GM04504 (cell line): ENCODE data around the gene KRTAP16-1.
"Not testable (repeated sequence)": the region's sequence is repeated elsewhere in the genome, so short reads cannot be mapped to it uniquely, and the experiment has no call there.

Experiments used
- DNase-seq: peaks from one replicate; pipeline ENCODE4 v3.0.0-alpha.2; 2012; ENCODE audit warnings: low read depth

Gene KRTAP16-1, protein sequence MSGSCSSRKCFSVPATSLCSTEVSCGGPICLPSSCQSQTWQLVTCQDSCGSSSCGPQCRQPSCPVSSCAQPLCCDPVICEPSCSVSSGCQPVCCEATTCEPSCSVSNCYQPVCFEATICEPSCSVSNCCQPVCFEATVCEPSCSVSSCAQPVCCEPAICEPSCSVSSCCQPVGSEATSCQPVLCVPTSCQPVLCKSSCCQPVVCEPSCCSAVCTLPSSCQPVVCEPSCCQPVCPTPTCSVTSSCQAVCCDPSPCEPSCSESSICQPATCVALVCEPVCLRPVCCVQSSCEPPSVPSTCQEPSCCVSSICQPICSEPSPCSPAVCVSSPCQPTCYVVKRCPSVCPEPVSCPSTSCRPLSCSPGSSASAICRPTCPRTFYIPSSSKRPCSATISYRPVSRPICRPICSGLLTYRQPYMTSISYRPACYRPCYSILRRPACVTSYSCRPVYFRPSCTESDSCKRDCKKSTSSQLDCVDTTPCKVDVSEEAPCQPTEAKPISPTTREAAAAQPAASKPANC

DNA sequence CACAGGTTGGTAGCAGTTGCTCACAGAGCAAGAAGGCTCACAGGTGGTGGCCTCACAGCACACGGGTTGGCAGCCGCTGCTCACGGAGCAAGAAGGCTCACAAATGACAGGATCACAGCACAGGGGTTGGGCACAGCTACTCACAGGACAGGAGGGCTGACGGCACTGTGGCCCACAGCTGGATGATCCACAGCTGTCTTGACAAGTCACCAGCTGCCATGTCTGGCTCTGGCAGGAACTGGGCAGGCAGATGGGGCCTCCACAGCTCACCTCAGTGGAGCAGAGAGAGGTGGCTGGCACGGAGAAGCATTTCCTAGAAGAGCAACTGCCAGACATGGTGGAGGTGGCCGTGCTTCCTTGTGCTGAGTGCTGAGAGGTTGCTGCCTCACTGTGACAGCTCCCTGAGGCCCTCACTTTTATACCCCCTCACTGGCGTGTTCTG is at the start of gene KRTAP16-1:
TSS of gene KRTAP16-1 (minus strand) at position 392 of the 442 bp plus-strand sequence. CDS start at position 336, 56 bp downstream.
- DNase-seq, result no peak

DNA sequence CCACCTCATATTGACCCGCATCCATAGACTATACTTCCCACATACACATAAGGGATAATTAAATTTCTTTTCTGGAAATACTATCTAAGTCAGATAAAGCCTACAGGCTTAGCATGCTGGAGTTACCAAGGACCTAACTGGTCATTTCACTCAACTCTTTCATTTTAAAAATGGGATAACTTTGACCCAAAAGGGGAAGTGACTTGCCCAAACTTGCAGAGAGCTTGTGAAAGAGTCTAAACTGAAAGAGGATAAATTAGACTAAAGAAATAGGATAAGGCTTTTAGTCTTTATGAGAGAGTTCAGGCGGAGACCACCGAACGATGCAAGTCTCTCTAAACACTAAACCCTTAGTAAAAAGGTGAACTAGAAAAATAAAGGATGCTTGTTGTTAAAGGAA is 45.4 kb upstream of the KRTAP16-1 start:
- DNase-seq, result no peak

DNA sequence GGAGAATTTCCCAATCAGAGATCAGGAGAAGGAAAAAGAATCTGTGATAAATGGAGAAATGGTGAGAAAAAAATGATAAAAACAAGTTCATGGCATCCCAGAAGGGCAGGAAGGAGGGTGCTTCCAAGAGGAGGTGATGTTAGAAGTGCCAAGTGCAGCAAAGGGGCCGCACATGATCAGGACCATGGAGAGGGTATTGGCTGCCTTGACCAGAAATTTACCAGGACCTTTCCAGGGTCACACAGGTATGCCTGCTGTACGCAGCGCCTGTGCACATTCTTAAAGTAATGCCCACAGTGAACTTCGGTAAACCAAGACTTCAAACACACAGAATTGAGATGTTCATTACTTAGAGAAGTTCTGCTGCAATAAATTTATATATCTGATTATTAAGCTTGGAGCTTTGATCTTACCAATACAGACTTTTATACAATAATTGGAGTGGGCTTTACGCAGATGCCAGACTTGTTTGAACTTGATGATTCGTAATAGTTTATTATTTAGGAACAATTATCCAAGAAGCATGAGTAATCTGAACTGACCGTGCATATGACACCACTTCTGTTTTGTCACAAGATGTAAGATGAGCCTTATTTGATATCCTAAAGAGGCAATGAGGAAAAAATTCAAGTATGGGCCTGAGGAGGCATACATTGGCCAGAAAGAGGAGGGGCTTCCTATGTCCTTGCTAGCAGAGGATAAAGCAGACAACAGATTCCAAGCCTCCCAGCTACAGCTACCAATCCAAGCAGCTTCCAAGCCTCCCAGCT is 43.7 kb upstream of the KRTAP16-1 start:
- DNase-seq, result no peak

DNA sequence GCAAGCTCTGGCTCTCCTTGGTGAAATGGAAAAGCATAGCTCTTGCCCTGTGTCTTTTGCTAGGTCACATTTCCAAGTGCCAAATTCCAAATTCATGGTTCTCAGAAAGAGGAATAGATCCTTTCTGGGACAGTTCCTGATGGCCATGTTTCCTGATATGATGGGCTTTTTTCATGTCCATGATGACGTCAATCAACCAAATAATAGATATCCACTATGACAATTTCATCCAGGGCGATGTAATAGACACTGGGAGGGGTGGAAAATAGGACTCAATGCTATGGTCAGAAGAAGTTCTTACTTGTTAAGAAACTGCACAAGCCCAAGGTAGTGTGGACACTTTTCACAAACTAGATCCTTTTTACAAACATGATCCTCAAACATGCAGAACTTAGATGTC is 42.1 kb upstream of the KRTAP16-1 start:
- DNase-seq, result no peak

DNA sequence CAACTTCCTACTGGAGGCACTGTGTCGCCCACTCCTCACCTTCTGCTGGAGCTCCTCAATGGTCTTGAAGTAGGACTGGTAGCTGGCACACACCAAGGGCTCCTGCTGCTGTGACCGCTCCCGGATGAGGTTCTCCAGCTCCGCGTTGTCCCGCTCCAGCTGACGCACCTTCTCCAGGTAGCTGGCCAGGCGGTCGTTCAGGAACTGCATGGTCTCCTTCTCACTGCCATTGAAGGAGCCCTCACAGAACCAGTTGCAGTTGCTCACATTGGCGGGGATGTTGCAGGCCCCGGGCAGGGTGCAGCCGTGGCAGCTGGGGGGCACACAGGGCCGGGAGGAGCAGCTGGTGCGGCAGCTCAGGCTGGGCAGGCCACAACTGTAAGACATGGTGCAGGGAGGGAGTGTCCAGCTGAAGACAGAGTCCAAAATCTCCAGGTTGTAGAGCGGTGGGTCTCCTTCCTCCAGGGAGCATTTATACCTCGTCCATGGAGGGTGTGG is 41.3 kb upstream of the KRTAP16-1 start, which contains the start of gene KRT33A:
TSS of gene KRT33A (minus strand) at position 448 of the 498 bp plus-strand sequence. CDS start at position 387, 61 bp downstream.
- DNase-seq, result not testable (repeated sequence)

DNA sequence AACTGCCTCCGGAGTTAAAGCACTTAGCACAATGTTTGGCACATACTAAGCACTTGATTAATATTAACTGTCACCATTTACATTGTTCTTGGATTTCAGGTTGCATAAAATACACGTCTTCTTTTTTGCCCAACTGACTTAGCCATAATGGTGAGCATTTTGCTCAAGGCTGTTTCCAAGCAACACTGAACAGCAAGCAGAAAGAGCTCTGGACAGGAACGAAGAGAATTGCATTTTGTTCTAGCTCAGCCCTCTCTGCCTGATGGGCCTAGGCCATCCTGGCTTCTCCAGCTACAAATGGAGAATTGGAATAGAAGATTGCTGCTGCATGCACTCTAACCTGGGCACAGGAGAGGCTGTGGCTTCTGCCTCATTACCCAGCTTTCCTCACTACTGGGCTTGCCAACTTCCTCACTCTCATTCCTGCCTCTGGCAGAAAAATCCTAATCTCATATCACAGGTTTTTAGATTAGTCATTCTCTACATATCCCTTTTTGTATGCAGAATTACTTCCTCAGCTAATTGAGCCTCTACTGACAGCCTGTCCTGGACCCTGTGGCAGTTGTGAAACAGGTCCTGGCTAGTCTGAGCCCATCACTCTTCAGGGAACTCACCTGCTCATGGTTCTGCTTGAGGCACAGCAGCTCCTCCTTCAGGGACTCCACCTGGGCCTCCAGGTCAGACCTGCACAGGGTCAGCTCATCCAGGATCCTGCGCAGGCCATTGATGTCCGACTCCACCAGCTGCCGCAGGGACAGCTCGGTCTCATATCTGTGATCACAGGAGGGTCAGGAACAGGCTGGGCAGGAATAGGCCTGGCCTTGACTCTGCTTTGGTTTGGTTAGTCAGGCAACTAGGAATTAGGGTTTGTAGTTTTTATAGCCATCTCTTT is 39.0 kb upstream of the KRTAP16-1 start:
- DNase-seq, result no peak

DNA sequence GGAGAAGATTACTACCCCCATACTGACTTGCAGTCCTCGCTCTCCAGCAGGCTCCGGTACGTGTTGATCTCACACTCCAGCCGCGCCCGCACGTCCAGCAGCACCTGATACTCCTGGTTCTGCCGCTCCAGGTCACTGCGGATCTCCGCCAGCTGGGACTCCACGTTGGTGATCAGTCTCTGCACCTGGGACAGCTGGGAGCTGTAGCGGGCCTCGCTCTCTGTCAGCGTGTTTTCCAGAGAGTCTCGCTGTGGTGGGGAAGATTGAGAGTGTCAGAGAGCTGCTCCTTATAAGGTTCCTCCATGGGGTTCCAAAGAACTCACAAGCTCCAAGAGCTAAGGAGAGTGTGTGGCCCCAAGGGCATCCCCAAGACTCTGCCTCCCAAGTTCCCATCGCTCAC is 37.3 kb upstream of the KRTAP16-1 start:
- not testable (repeated sequence) for DNase-seq

DNA sequence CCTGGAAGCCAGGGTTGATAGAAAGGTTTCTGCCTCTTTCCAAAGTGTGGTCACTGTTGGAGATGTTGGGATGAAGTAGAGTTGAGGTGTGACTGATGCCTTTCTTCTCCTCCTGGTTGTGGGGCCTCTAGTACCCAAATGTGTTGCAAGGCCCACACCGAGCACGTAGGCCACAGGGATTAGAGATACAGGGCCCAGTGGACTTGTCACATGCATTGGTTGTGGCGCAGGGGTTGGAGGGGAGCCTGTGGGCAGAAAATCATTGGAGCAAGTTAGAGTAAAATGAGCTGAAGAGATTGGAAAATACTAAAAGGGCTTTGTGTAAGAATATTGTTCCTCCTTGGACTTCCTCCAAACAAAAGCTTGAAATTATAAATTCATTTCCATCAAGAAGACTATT is 36.9 kb upstream of the KRTAP16-1 start:
- no peak for DNase-seq

DNA sequence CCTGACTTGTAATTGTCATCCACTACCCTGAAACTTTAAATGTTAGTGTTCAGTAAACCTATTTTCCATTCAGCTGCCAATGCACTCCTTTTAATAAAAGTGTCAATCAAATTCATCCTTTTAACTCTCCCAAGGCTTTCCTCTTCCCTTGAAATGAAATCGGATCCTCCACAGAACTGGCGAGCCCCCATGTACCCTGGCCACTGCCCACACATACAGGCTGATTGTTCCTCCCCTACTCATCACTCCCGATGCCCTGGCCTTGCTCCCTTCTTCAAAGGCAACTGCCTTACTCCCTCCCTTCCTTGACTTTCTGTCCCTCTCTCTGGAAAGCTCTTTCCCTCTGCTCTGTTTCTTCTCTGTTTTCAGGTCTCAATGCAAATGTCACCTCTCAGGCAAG is 33.9 kb upstream of the KRTAP16-1 start:
- DNase-seq, result no peak

DNA sequence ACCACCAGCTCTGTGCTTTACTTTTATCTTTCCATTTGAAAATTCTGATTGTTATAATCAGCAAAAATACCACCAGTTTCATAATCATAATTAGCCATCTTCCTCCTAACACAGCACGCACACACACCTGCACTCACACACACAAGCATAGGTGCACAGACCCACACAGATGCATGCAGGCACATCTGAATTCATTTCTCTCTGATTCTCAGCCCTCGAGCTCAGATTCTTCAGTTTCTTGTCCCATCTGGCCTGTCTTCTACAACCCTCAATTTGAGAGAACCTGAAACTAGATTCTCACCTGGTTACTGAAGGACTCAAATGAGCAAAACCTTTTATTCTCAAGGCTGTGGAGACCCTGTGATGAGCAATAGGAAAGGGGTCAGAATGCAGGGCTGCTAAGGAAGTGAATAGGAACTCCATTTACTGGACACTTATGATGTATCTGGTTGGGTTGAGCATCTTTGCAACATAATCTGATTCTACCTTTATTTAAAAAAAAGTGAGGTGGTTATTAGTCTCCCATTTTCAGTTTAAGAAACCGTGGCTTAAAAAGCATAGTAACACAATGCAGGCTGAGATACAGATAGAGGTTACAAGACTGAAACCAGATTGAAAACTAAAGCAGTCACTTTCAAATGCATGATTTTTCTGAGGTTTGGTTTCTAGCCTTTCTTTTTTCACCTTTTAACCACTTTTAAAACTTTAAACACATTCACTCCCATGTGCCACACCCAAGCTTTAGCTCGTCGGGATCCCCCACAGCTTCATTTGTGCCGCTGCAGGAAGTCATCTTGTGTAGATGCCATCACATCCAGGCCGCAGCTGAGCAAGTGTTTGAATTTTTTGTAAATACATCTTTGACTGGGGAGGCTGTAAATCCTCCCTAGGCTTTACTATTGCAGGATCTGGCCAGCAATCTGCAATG is 32.1 kb upstream of the KRTAP16-1 start:
- no peak for DNase-seq

DNA sequence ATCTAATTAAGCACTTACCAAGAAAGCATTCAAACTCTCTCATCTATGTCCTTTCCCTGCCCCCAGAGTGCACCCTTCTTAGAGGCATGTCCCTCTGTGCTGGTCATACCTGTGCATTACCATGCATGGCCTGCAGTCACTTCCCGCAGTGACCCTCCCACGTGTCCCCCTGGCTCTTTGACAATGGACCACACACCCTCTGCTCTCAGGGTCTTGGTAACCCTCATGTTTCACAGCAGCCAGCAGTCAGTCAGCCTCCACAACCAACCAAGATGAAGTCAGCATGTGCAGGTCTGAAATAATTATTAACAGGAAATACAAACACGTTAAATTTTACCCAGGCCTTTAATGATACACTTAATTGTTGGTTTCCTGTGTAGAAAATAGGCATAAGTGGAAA is 31.4 kb upstream of the KRTAP16-1 start:
- DNase-seq, result no peak

DNA sequence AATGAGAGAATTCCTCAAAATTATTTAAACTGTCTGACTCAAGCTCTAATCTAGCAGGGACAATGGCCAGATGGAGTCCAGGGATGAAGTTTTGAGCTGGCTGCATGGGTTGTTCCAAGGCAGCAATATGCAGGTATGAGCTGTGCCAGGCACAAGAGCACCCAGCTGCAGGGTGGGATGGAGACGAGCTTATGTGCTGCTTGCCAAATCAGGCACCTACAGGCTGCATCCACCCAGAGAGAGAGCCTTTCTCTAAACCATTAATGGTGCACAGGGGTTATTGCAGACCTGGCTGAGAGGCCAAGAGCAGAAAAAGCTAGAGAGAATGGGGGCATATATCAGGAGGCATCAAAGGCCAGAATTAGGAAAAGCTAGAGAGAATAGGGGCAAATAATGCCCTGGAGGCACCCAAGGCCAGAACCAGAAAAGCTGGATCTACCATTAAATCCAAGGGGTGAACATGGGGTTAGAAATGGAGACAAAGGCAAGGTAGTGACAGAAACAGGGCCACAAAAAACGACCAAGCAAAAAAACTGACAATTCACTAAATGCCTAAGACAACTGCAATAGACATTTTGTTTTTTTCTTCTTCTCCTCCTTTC is 30.6 kb upstream of the KRTAP16-1 start:
- DNase-seq, result no peak

DNA sequence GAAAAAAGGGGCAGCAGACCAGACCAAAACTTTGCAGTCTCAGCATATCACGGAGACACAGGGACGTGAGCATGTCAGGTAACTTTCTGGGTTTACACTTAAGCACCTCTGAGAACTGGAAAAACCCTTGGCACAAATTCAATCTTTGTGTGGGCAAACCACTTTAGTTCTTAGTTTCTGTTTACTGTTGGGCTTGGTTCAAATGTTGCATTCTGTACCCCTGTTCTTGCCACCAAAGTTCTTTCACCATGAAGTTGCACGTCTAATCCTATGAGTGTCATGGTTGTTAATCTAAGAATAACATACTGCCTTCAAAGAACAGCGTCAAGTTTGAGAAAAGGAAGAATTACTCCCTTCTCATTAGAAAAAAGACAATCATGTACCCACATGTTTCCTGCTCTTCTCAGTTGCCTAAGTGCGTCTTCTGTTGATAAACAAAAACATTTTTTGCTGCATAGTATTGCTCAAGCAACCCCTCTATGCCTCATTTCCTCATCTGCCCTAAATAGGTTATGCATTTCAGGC is 29.9 kb upstream of the KRTAP16-1 start:
- no peak for DNase-seq

DNA sequence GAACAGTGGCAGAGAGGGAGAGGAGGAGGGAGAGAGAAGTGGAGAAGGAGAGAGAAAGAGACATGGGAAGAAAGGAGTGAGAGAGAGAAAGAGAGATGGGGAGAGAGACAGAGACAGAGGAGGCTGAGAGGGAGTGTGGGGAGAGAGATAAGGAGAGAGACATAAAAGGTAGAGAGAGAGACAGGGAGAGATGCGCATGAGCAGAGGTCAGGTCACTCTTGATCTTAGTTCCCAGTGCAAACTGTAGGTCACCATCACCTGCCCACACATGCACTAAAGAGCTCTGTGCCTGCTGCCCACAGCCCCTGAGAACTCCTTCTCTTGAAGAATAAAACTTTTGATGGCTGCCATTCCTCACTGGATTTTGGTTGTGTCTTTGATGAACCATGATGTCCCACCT is 26.6 kb upstream of the KRTAP16-1 start:
- no peak for DNase-seq

DNA sequence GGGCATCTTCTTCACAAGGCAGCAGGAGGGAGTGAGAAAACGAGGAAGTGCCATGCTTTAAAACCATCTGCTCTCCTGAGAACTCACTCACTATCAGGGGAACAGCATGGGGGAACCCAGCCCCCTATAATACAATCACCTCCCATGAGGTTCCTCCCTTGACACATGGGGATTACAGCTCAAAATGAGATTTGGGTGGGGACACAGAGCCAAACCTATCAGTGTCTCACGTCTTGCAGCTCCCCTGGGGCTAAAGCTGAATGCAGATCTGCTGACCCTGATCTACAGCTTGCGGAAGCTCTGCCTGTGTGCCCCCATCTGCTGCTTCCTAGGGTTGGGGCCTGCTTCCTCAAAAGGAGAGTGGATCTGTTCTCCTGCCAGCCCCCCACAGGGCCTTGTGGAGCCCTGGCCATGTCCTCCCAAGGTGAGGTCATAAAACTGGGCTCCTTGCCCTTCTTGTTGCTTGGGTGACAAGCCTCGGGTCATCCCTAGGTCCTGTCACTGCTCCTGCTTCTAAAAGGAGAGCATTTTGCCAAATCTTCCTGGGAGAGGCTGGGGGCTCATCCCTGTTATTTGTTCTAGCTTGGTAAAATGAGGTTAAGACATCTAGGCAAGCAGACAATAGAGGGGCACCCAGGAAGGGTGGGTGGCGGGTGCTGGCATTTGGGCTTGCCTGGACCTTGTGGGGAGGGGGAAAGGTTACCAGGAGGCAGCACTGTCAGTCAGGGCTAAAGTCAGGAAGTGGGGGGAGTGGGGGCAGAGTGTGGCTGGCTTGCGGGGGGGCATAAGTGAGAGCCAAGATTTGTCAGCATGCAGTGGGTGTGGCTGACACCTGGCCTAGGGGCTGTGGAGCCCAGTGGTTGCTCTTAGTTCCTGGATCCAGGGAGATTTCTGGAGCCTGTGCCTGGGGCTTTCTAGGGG is 25.5 kb upstream of the KRTAP16-1 start:
- no peak for DNase-seq

DNA sequence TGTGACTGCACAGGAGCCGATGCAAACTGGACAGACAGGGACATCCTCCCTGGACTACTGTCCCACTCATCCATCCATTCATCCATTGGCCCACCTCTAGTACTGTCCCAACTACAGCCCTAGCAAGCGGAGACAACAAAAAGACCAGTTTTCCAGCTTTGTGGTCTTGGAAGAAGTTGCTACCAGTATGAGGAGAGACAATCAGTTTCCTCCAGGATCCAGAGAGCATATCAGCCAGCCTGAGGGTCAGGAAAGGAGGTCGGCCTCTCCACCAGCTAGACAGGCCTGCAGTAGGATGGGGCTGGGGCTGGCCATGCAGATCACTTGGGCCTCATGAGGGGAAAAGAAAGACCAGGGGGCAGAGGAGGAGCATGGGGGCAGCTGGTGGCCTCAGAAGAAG is 24.7 kb upstream of the KRTAP16-1 start:
- DNase-seq, result no peak

DNA sequence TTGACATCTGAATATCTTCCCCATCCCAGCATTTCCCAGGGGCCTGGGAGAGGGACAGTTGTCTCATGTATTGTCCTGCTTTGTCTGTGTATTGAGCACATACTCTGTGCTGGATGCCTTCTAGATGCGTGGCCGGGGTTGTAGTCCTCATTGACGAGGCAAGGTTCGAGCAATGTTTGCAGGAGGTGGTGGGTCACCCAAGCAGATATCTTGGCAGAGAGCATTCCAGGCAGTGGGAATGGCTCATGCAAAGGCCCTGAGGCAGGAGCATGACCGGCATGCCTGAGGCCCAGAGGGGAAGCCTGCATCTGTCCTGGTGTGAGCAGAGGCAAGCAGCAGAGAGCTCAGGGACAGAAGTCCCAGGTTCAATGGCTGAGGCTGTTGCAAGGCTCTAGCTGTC is 24.0 kb upstream of the KRTAP16-1 start:
- no peak for DNase-seq

DNA sequence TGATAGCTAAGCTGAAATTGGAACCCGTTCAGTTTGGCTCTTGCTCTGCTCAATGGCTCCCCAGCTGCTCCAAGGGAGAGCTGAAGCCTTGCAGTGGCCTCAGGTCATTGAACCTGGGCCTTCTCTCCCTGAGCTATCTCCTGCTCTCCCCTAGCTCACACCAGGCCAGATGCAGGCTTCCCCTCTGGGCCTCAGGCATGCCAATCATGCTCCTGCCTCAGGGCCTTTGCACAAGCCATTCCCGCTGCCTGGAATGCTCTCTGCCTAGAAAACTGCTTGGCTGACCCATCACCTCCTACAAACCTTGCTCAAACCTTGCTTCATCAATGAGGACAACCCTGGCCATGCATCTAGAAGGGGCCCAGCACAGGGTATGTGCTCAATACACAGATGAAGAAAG is 23.1 kb upstream of the KRTAP16-1 start:
- no peak for DNase-seq

DNA sequence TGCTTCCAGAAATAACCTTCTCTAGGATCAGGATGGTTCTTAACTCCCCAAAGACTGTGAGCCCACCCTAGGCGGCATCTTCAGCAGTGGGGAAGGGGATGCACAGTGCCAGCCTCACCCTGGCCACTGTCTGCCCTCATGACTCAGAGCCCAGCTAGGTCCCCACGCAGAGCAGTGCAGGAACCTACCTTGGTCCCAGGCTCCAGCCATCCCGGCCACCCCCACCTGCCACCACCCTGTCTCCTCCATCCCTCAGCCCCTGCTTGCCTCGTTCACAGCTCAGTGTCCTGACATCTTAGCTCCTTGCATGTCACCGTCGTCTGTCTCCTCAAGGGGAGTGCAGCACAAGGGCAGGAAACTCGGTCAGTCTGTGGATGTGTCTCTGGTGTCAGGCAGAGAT is 22.5 kb upstream of the KRTAP16-1 start:
- DNase-seq, result no peak
